Measurements from ENCODE around the gene PRXL2B. TPM values are rescaled to one million over a fixed set of nuclear protein-coding genes. Genes with fewer than 3 reads are reported as not detected.
A peak's percentile ranks its signal among the peaks of the same experiment; 100 is the strongest.

Gene PRXL2B
- total and polyA plus RNA-seq, 10 of the 15 experiments (the other 5 are each of a cell fraction or from before 2014, with no cell fraction given), result 0.44 to 5.6 (median 4.0) TPM

GRCh38 chr1:2545754-2546514 lies 40.6 kb upstream of the PRXL2B start:
- H3K4me1 ChIP-seq (ENCODE audit: control insufficient read depth, insufficient read depth, low read length), result peaks cover 32% of the 10 kb centered on the region
- intact Hi-C loops (cut with micrococcal nuclease; ENCODE audit: unreplicated experiment), result loop anchor here (10.0 kb wide), 1 partner anchor 241 kb away; no protein-coding TSS in a partner anchor
- H3K36me3 ChIP-seq (ENCODE audit: control insufficient read depth in 2 of 2, insufficient read depth in 2 of 2, low read length in 1 of 2), result no peaks in the 10 kb centered on the region
- peak overlapping the region; percentile 99 for H3K4me2 ChIP-seq (ENCODE audit: control insufficient read depth, insufficient read depth)
- SMC1A ChIA-PET (ENCODE audit: uncharacterized antibody, unreplicated experiment), result interaction anchor here (0.8 to 2.7 kb wide), 6 partner anchors 20 to 133 kb away, joined by 3 to 15 read pairs (median 3); partner anchors contain the start of genes PANK4 and PEX10
- RAD21 ChIA-PET (ENCODE audit: unreplicated experiment), result interaction anchor here (0.9 to 7.1 kb wide), 8 partner anchors 10 to 152 kb away, joined by 3 to 86 read pairs (median 28); partner anchors contain the start of genes PANK4, PRXL2B and TNFRSF14
- DNase-seq (ENCODE audit: low read depth, low spot score) (peak; percentile 80), FAIRE-seq (peak; percentile 38), ATAC-seq (peak; percentile 61)
- no peaks in the 10 kb centered on the region for H3K27me3 ChIP-seq (replicated peaks in 1 of 2; ENCODE audit: control insufficient read depth in 2 of 2, insufficient read depth in 2 of 2, low read length in 1 of 2)
- peak overlapping the region; percentile 96 for H3K27ac ChIP-seq (ENCODE audit: control insufficient read depth, insufficient read depth)
- BruUV-seq (replicated peaks), result no TSS peak
- H3K9me3 ChIP-seq (replicated peaks; ENCODE audit: control insufficient read depth, insufficient read depth, low read length), result no peaks in the 10 kb centered on the region
- POLR2A ChIA-PET, result interaction anchor here (0.6 to 4.9 kb wide), 9 partner anchors 10 to 133 kb away, joined by 3 to 62 read pairs (median 5); partner anchors contain the start of genes PANK4, PEX10, PRXL2B and TNFRSF14
- peaks cover 5% of the 10 kb centered on the region; the same call in 1 of the 2 replicates for H3K79me2 ChIP-seq (ENCODE audit: control insufficient read depth, insufficient read depth, low read length)
- CTCF ChIA-PET, result interaction anchor here (0.9 to 4.9 kb wide), 4 partner anchors 15 to 130 kb away, joined by 3 to 37 read pairs (median 18); no protein-coding TSS in a partner anchor
- H3K4me3 ChIP-seq, result peak overlapping the region; percentile 82; the same call in 1 of the 2 replicates
- H3K9ac ChIP-seq (ENCODE audit: control insufficient read depth, insufficient read depth, low read length), result peak overlapping the region; percentile 85; the same call in 1 of the 2 replicates
- H4K20me1 ChIP-seq (ENCODE audit: control insufficient read depth, insufficient read depth), result no peaks in the 10 kb centered on the region
- in situ Hi-C loops (cut with MboI), result loop anchor here (5.0 kb wide), 2 partner anchors 36 to 134 kb away; partner anchors contain the start of gene PEX10
- 2% methylated on average over 36 of the region's 43 CpGs for WGBS (ENCODE audit: insufficient coverage, insufficient replicate concordance, low lambda C conversion rate, missing lambda C conversion rate)
- no peak overlapping the region; the same call in 1 of the 2 replicates for H2AFZ ChIP-seq (ENCODE audit: control insufficient read depth, low read depth, low read length)
- TF ChIP-seq TCF12 (IDR thresholded peaks at IDR 0.05; ENCODE audit: low read depth, low read length) (peak; percentile 54; the same call in 1 of the 2 replicates), NFYB (IDR thresholded peaks at IDR 0.05; ENCODE audit: insufficient read depth, low read depth, low read length) (peak; percentile 78), SIN3A (IDR thresholded peaks at IDR 0.05; ENCODE audit: low read depth, low read length) (0 out of 2 replicates have a peak, but pooled peaks have one; percentile 35), TAF1 (IDR thresholded peaks at IDR 0.05; ENCODE audit: borderline replicate concordance, low read depth, low read length) (peak; percentile 68), USF2 (IDR thresholded peaks at IDR 0.05; ENCODE audit: borderline replicate concordance, low read depth, low read length) (peak; percentile 80), POU2F2 (IDR thresholded peaks at IDR 0.05; ENCODE audit: borderline replicate concordance, low read depth, low read length) (peak; percentile 89), HCFC1 (IDR thresholded peaks at IDR 0.05; ENCODE audit: low read length) (peak; percentile 7; the same call in 1 of the 2 replicates), ZNF687 (IDR thresholded peaks at IDR 0.05) (peak; percentile 87), SMAD5 (IDR thresholded peaks at IDR 0.05; ENCODE audit: low read depth) (peak; percentile 53; the same call in 1 of the 2 replicates), MAX (IDR thresholded peaks at IDR 0.05; ENCODE audit: low read depth, low read length) (peak; percentile 25; the same call in 1 of the 2 replicates), SP1 (IDR thresholded peaks at IDR 0.05; ENCODE audit: low read depth, low read length) (peak; percentile 54), POLR2AphosphoS2 (IDR thresholded peaks at IDR 0.05; ENCODE audit: low read depth, low read length) (peak; percentile 82; the same call in 1 of the 2 replicates), MYC (IDR thresholded peaks at IDR 0.05; ENCODE audit: insufficient read depth, insufficient read length, insufficient replicate concordance, low read length, severe bottlenecking) (no peak), RAD51 (IDR thresholded peaks at IDR 0.05) (peak; percentile 94), HDAC6 (IDR thresholded peaks at IDR 0.05; ENCODE audit: unreplicated experiment) (no peak), PKNOX1 (IDR thresholded peaks at IDR 0.05) (0 out of 2 replicates have a peak, but pooled peaks have one; percentile 13)

Measured in GM12878 (cell line).